Omental fat pad (tissue), 4 donors: ENCODE measurements around the gene LAMC1. TPM values are rescaled to one million over a fixed set of nuclear protein-coding genes. Genes with fewer than 3 reads are reported as not detected.

Source experiments
- ATAC-seq: fragments of 150-250 bp; one replicate; pipeline ENCODE4 v1.9.1; 2016; ENCODE audit warnings: mild to moderate bottlenecking, moderate library complexity; ENCODE audit not compliant: low FRiP score
- DNase-seq: peaks from one replicate; pipeline ENCODE4 v3.0.0-alpha.2; 2019; ENCODE audit warnings: low spot score
- total RNA-seq, 4 donors: library from RNA; depleted of rRNA; stranded (reverse); fragments of >200 nt; gene quantifications; one replicate each; pipeline ENCODE4 v1.1.0, GENCODE V29; 2016
- TF ChIP-seq, protein P1 (sequence below), 3 donors: fragments of 450-650 bp; IDR thresholded peaks; one replicate each; pipeline ENCODE4 v1.5.1; 2016 to 2017; ENCODE audit warnings: antibody characterized with exemption in 3 of 3, mild to moderate bottlenecking in 3 of 3, moderate library complexity in 2 of 3

LAMC1 gene
- total RNA-seq, 4 donors from 2014 or later = 377 to 829 (median 461) TPM

DNA sequence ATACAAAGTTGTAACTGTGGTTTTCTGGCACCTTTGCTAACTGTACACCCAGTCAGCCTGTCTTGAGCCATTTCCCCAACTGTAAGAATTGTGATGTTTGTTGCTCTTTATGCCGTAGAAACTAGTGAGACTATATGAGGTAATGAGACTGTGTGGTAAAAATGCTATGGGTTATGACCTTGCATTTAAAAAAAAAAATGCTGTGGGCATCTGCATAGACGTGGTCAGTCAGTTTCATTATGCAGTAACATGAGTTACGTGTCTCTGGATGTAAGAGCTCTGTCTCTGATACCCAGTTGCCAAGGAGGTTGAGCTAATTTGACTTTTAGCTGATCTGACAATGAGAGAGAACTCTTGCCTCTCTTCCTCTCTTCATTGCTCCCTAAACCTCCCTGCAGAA, 82.2 kb downstream of the LAMC1 start:
- DNase-seq (no peak), ATAC-seq (no peak)
- TF ChIP-seq, protein P1, sequence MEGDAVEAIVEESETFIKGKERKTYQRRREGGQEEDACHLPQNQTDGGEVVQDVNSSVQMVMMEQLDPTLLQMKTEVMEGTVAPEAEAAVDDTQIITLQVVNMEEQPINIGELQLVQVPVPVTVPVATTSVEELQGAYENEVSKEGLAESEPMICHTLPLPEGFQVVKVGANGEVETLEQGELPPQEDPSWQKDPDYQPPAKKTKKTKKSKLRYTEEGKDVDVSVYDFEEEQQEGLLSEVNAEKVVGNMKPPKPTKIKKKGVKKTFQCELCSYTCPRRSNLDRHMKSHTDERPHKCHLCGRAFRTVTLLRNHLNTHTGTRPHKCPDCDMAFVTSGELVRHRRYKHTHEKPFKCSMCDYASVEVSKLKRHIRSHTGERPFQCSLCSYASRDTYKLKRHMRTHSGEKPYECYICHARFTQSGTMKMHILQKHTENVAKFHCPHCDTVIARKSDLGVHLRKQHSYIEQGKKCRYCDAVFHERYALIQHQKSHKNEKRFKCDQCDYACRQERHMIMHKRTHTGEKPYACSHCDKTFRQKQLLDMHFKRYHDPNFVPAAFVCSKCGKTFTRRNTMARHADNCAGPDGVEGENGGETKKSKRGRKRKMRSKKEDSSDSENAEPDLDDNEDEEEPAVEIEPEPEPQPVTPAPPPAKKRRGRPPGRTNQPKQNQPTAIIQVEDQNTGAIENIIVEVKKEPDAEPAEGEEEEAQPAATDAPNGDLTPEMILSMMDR (IDR thresholded peaks at IDR 0.05) = no peak

DNA sequence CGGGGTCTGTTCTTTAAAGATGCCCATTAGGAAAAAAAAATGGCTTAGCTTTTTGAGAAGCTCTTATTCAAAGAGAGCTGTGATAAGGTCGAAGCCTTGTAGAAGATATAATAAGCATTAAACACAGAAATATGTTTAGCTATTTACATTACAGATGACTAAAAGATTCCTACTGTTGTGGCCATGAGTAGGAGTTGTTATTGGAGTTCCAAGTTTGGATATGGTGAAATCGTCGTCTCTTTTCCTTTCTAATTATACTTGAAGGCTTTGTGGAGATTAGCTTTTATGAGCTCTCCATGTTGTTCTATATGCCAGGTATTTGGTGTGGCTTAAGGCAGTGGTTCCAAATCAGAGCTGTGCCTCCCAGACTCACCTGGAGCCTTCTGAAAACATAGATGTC, 82.9 kb downstream of the LAMC1 start:
- ATAC-seq (no peak), DNase-seq (no peak)
- TF ChIP-seq, protein P1 (IDR thresholded peaks at IDR 0.05) = no peak

DNA sequence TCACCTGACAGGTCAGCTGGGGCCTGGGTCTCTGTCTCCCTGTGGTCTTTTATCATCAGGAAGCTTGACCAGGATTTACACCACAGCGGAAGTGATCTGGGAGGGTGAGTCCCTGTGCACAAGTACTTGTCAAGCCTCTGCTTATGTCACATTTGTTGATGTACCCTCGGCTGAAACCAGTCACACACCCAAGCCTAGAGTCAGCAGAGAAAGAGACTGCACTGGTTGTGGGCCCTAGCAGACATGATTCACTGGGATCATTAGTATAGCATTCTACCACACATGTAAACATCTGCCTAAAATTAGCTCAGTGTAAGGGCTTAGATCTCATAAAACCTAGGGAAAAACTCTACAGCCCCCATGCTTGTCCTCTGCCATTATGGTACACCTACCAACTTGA, 83.5 kb downstream of the LAMC1 start:
- TF ChIP-seq, protein P1 (IDR thresholded peaks at IDR 0.05) = no peak
- ATAC-seq = no peak
- DNase-seq = no peak

DNA sequence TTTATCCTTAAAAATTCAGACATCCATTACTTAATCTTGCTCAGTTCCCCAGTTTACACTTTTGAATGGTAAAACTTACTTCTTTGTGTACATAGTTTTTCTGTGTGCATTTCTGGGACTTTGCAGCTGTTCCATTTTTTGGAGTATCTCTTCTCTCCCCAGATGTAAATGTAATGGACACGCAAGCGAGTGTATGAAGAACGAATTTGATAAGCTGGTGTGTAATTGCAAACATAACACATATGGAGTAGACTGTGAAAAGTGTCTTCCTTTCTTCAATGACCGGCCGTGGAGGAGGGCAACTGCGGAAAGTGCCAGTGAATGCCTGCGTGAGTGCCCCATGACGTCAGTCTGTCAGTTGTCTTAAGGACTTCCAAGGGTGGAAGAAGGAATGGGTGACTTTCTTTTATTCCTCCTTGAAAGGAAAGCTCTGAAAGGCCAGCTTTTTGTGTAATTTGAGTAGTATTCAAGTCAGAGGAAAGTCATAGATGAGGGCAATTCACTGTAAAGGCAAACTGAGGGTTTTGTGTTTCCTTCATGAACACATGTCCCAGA, 87.2 kb downstream of the LAMC1 start:
- TF ChIP-seq, protein P1 (IDR thresholded peaks at IDR 0.05) = no peak
- DNase-seq = no peak
- ATAC-seq = no peak

DNA sequence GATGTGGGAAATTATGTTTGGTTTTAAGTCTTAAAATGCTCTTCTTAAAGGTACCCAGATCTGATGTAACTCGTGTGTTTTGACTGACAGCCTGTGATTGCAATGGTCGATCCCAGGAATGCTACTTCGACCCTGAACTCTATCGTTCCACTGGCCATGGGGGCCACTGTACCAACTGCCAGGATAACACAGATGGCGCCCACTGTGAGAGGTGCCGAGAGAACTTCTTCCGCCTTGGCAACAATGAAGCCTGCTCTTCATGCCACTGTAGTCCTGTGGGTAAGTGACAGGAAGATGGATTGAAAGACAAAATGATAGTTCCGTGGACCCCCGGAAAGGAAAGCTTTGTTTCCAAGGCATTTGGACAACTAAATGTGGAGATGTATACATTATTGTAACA, 91.2 kb downstream of the LAMC1 start:
- DNase-seq = no peak
- TF ChIP-seq, protein P1 (IDR thresholded peaks at IDR 0.05) = no peak
- ATAC-seq = no peak

DNA sequence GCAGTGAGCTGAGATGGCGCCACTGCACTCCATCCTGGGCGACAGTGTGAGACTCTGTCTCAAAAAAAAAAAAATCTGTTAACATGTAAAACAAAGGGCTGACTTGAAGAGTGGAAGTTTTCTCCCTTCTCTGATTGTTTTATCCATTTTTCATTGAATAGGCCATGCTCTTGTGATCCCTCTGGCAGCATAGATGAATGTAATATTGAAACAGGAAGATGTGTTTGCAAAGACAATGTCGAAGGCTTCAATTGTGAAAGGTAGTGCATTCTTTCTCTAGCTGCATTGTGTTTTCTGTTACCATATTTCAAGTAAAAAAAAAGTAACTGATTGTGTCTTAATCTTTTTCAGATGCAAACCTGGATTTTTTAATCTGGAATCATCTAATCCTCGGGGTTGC, 93.2 kb downstream of the LAMC1 start:
- ATAC-seq = no peak
- no peak for DNase-seq
- TF ChIP-seq, protein P1 (IDR thresholded peaks at IDR 0.05) = no peak

DNA sequence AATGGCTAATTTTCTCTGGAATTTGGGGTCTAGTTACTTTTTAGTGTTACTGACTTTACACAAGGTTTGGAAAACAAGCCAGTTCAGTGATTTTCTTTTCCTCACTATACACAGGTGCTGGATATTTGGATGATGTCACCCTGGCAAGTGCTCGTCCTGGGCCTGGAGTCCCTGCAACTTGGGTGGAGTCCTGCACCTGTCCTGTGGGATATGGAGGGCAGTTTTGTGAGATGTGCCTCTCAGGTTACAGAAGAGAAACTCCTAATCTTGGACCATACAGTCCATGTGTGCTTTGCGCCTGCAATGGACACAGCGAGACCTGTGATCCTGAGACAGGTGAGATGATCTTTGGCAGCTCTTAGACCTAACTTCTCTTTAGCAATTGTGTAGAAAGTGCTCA, 98.4 kb downstream of the LAMC1 start:
- ATAC-seq = no peak
- DNase-seq = no peak
- TF ChIP-seq, protein P1 (IDR thresholded peaks at IDR 0.05) = no peak
